IMR-90 (cell line): ENCODE measurements around the gene GPC5. TPM values are rescaled to one million over a fixed set of nuclear protein-coding genes. Genes with fewer than 3 reads are reported as not detected.
A peak's percentile ranks its signal among the peaks of the same experiment; 100 is the strongest.

ENCODE experiments used
- ATAC-seq: fragments of 200-7000 bp; cut with Tn5 transposase; 2 replicates; pipeline ENCODE4 v1.9.1; 2020; ENCODE audit warnings: low read depth, mild to moderate bottlenecking, moderate library complexity
- BruUV-seq: library from RNA; stranded (reverse); fragments of 400-500 nt; replicated peaks from 2 replicates; lab custom pipeline; 2021; lab: Mats Ljungman, UMichigan
- CTCF ChIA-PET: fragments of 300-600 bp; formaldehyde crosslinking; extraction: SDS; loops from one replicate; lab custom pipeline; 2021; ENCODE audit warnings: antibody characterized with exemption; lab: Yijun Ruan, JAX
- POLR2A ChIA-PET: fragments of 300-600 bp; sonication (Branson Sonifier 250); formaldehyde crosslinking; loops from one replicate; lab custom pipeline; 2022; ENCODE audit warnings: antibody characterized with exemption; ENCODE audit not compliant: unreplicated experiment; lab: Charles Lee
- DNase-seq: peaks from one replicate; pipeline ENCODE4 v3.0.0; 2013
- H2AFZ ChIP-seq: replicated peaks from 2 replicates; pipeline ENCODE3; 2013; ENCODE audit warnings: low read length, mild to moderate bottlenecking; ENCODE audit not compliant: poor library complexity
- H2AK5ac ChIP-seq: 2 replicates; pipeline ENCODE4 v1.6.1; 2013; ENCODE audit warnings: low read depth, low read length, inconsistent platforms
- H2AK9ac ChIP-seq: replicated peaks from 2 replicates; pipeline ENCODE3; 2013; ENCODE audit warnings: mild to moderate bottlenecking, low read depth, low read length, moderate library complexity; ENCODE audit not compliant: poor library complexity
- H2BK120ac ChIP-seq: 2 replicates; pipeline ENCODE4 v1.6.1; 2013; ENCODE audit warnings: low read depth, low read length, inconsistent platforms
- H2BK15ac ChIP-seq: 3 replicates; pipeline ENCODE4 v1.6.1; 2013; ENCODE audit warnings: low read depth, low read length, inconsistent platforms
- H2BK20ac ChIP-seq: 2 replicates; pipeline ENCODE4 v1.6.1; 2013; ENCODE audit warnings: low read depth, mild to moderate bottlenecking, inconsistent platforms, low read length, moderate library complexity
- H2BK5ac ChIP-seq: 2 replicates; pipeline ENCODE4 v1.6.1; 2013; ENCODE audit warnings: mild to moderate bottlenecking, low read depth, low read length, inconsistent platforms; ENCODE audit not compliant: poor library complexity, severe bottlenecking
- H3K14ac ChIP-seq: replicated peaks from 2 replicates; pipeline ENCODE4 v1.6.1; 2013; ENCODE audit warnings: low read depth, low read length, inconsistent platforms
- H3K18ac ChIP-seq: 2 replicates; pipeline ENCODE4 v1.6.1; 2013; ENCODE audit warnings: low read depth, low read length, control low read depth
- H3K23ac ChIP-seq: 2 replicates; pipeline ENCODE4 v1.6.1; 2013; ENCODE audit warnings: low read depth, low read length, inconsistent platforms
- H3K27ac ChIP-seq: 2 replicates; pipeline ENCODE4 v1.5.1; 2013; ENCODE audit warnings: mild to moderate bottlenecking, control low read depth, low read length; ENCODE audit not compliant: insufficient read depth
- H3K27me3 ChIP-seq: 2 replicates; pipeline ENCODE4 v1.6.1; 2013; ENCODE audit warnings: low read length; ENCODE audit not compliant: control insufficient read depth, insufficient read depth
- H3K36me3 ChIP-seq: 2 replicates; pipeline ENCODE4 v1.6.1; 2013; ENCODE audit warnings: low read length, mixed read lengths; ENCODE audit not compliant: control insufficient read depth, insufficient read depth
- H3K4ac ChIP-seq: 2 replicates; pipeline ENCODE4 v1.6.1; 2013; ENCODE audit warnings: low read depth, low read length, inconsistent platforms
- H3K4me1 ChIP-seq: 2 replicates; pipeline ENCODE4 v1.6.1; 2013; ENCODE audit warnings: low read length, mixed read lengths; ENCODE audit not compliant: control insufficient read depth, insufficient read depth
- H3K4me2 ChIP-seq: 2 replicates; pipeline ENCODE4 v1.6.1; 2013; ENCODE audit warnings: low read depth, mild to moderate bottlenecking, control low read depth, low read length, moderate library complexity
- H3K4me3 ChIP-seq: 2 replicates; pipeline ENCODE4 v1.5.1; 2013; ENCODE audit warnings: low read depth, mild to moderate bottlenecking, control low read depth, low read length, moderate library complexity; ENCODE audit not compliant: insufficient read depth
- H3K56ac ChIP-seq: 2 replicates; pipeline ENCODE4 v1.6.1; 2013; ENCODE audit warnings: low read length, inconsistent platforms; ENCODE audit not compliant: insufficient read depth; ENCODE audit errors: extremely low read depth
- H3K79me1 ChIP-seq, 2 experiments: 2 replicates each; pipeline ENCODE4 v1.6.1; 2013; ENCODE audit warnings: low read length in 2 of 2, inconsistent platforms in 1 of 2, low read depth in 1 of 2
- H3K9ac ChIP-seq: 2 replicates; pipeline ENCODE4 v1.6.1; 2013; ENCODE audit warnings: low read depth, low read length, control low read depth
- H3K9me1 ChIP-seq: 2 replicates; pipeline ENCODE4 v1.6.1; 2013; ENCODE audit warnings: low read length, inconsistent platforms; ENCODE audit not compliant: insufficient read depth
- H3K9me3 ChIP-seq: 2 replicates; pipeline ENCODE4 v1.6.1; 2013; ENCODE audit warnings: low read length; ENCODE audit not compliant: control insufficient read depth, insufficient read depth
- H4K20me1 ChIP-seq: 2 replicates; pipeline ENCODE4 v1.6.1; 2013; ENCODE audit warnings: low read length, inconsistent platforms; ENCODE audit not compliant: insufficient read depth
- H4K5ac ChIP-seq: 2 replicates; pipeline ENCODE4 v1.6.1; 2013; ENCODE audit warnings: mild to moderate bottlenecking, low read depth, low read length, control low read depth
- H4K8ac ChIP-seq, 2 experiments: 2 replicates each; pipeline ENCODE4 v1.6.1; 2013; ENCODE audit warnings: low read depth in 2 of 2, low read length in 2 of 2, control low read depth in 1 of 2, inconsistent platforms in 1 of 2
- H4K91ac ChIP-seq: 2 replicates; pipeline ENCODE4 v1.6.1; 2013; ENCODE audit warnings: low read depth, low read length, inconsistent platforms; ENCODE audit not compliant: insufficient read depth
- BHLHE40 ChIP-seq: fragments of 150-350 bp; IDR thresholded peaks from 2 replicates; pipeline ENCODE4 v1.6.1; 2016; ENCODE audit warnings: mild to moderate bottlenecking, low read depth, low read length
- CEBPB ChIP-seq: IDR thresholded peaks from 2 replicates; pipeline ENCODE4 v1.6.1; 2012; ENCODE audit warnings: low read depth, low read length, improper control_type of control experiment
- CHD1 ChIP-seq: IDR thresholded peaks from 2 replicates; pipeline ENCODE4 v1.6.1; 2012; ENCODE audit warnings: low read depth, low read length, improper control_type of control experiment
- ELK1 ChIP-seq: fragments of 150-350 bp; IDR thresholded peaks from 2 replicates; pipeline ENCODE4 v1.6.1; 2016; ENCODE audit warnings: low read depth, mild to moderate bottlenecking, low read length, moderate library complexity, borderline replicate concordance
- MAFK ChIP-seq: IDR thresholded peaks from 2 replicates; pipeline ENCODE4 v1.6.1; 2012; ENCODE audit warnings: low read depth, low read length, improper control_type of control experiment
- MAZ ChIP-seq: IDR thresholded peaks from 2 replicates; pipeline ENCODE4 v1.6.1; 2012; ENCODE audit warnings: low read depth, mild to moderate bottlenecking, low read length, improper control_type of control experiment, moderate library complexity, borderline replicate concordance
- MXI1 ChIP-seq: IDR thresholded peaks from 2 replicates; pipeline ENCODE4 v1.6.1; 2012; ENCODE audit warnings: low read depth, mild to moderate bottlenecking, low read length, moderate library complexity, borderline replicate concordance
- RCOR1 ChIP-seq: IDR thresholded peaks from 2 replicates; pipeline ENCODE4 v1.6.1; 2012; ENCODE audit warnings: mild to moderate bottlenecking, low read length, improper control_type of control experiment; ENCODE audit not compliant: insufficient replicate concordance
- RFX5 ChIP-seq: IDR thresholded peaks from 2 replicates; pipeline ENCODE4 v1.8.0; 2012; ENCODE audit warnings: low read depth, mild to moderate bottlenecking, low read length, moderate library complexity
- SMC3 ChIP-seq: fragments of 150-350 bp; IDR thresholded peaks from 2 replicates; pipeline ENCODE4 v1.6.1; 2016; ENCODE audit warnings: low read depth, mild to moderate bottlenecking, antibody characterized with exemption, low read length, moderate library complexity
- WGBS, 2 experiments: methylation state at CpG; one replicate each; pipeline versions ENCODE4 v1.1.5 to v1.1.7; 2013; ENCODE audit warnings: missing lambda C conversion rate in 2 of 2; ENCODE audit not compliant: insufficient read length in 1 of 2; ENCODE audit errors: extremely low coverage in 2 of 2; 5-methylcytosine and 5-hydroxymethylcytosine counted together
- dilution Hi-C: fragments of 300-500 bp; cut with HindIII; formaldehyde crosslinking; loops from one replicate; pipeline ENCODE4 v1.14.3; 2018; ENCODE audit warnings: low sequenced_read_pairs; ENCODE audit not compliant: unreplicated experiment
- in situ Hi-C: fragments of 300-500 bp; cut with MboI; formaldehyde crosslinking; loops from 3 replicates; pipeline ENCODE4 v1.14.3; 2019; ENCODE audit warnings: low sequenced_read_pairs, inconsistent platforms, mixed read lengths
- intact Hi-C: fragments of 100-400 bp; cut with micrococcal nuclease; formaldehyde crosslinking; loops from 2 replicates; pipeline ENCODE4 v1.10.0; 2022
- polyA plus RNA-seq, 3 experiments: library from polyadenylated mRNA; depleted of rRNA; stranded (reverse); fragments of >200 nt; gene quantifications; 2 replicates each; pipeline ENCODE4 v1.2.3, GENCODE V29; 2012; ENCODE audit warnings: low replicate concordance in 1 of 3
- total RNA-seq: library from RNA; depleted of rRNA; stranded (reverse); fragments of >200 nt; gene quantifications from 2 replicates; pipeline ENCODE4 v1.2.3, GENCODE V29; 2012
- TF ChIP-seq, protein P1 (sequence below): fragments of 150-350 bp; IDR thresholded peaks from 2 replicates; pipeline ENCODE4 v1.6.1; 2017; ENCODE audit warnings: mild to moderate bottlenecking, antibody characterized with exemption, low read length, low read depth
- TF ChIP-seq, protein P2 (sequence below): conservative IDR thresholded peaks from 2 replicates; pipeline ENCODE4 v1.5.1; 2012; ENCODE audit warnings: mild to moderate bottlenecking, low read depth, low read length, improper control_type of control experiment

Gene GPC5
- total and polyA plus RNA-seq, 2 of the 4 experiments (the other 2 are of a cell fraction): 0.94 to 1.8 TPM

GRCh38 chr13:92739306-92739818, 1340.9 kb downstream of the GPC5 start:
- ChIA-PET POLR2A (interaction anchor here (0.7 kb wide), 2 partner anchors 8 to 259 kb away, joined by 6 to 9 read pairs; no protein-coding TSS in a partner anchor), CTCF (no interaction called here)
- Histone ChIP-seq H2BK120ac (no peak overlapping the region), H3K18ac (no peak overlapping the region), H3K9ac (no peak overlapping the region), H3K4me3 (no peak overlapping the region), H3K79me1 (no peaks in the 10 kb centered on the region), H3K4me2 (no peak overlapping the region), H2BK5ac (no peak overlapping the region), H3K4me1 (no peaks in the 10 kb centered on the region), H4K8ac (no peak overlapping the region), H2BK15ac (no peak overlapping the region), H3K9me3 (no peaks in the 10 kb centered on the region), H3K23ac (no peak overlapping the region), H4K5ac (no peak overlapping the region), H2AFZ (no peak overlapping the region), H3K9me1 (no peaks in the 10 kb centered on the region), H2AK5ac (no peak overlapping the region), H3K27ac (no peak overlapping the region), H3K14ac (no peak overlapping the region), H3K36me3 (no peaks in the 10 kb centered on the region), H2BK20ac (no peak overlapping the region), H3K27me3 (no peaks in the 10 kb centered on the region), H4K91ac (no peak overlapping the region), H2AK9ac (no peak overlapping the region), H3K56ac (no peak overlapping the region), H3K4ac (no peak overlapping the region), H4K20me1 (no peaks in the 10 kb centered on the region)
- dilution Hi-C loops (no loop called here), in situ Hi-C loops (no loop called here), intact Hi-C loops (no loop called here)
- ATAC-seq: no peak
- 100% methylated on average over 1 of the region's 2 CpGs; no CpG with 5 or more reads in 1 of the 2 experiments for WGBS, 2 experiments
- no peak for TF ChIP-seq RFX5
- no peak for TF ChIP-seq BHLHE40
- TF ChIP-seq MXI1: no peak
- TF ChIP-seq, protein P1, sequence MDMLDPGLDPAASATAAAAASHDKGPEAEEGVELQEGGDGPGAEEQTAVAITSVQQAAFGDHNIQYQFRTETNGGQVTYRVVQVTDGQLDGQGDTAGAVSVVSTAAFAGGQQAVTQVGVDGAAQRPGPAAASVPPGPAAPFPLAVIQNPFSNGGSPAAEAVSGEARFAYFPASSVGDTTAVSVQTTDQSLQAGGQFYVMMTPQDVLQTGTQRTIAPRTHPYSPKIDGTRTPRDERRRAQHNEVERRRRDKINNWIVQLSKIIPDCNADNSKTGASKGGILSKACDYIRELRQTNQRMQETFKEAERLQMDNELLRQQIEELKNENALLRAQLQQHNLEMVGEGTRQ: no peak
- no peak for TF ChIP-seq ELK1
- TF ChIP-seq RCOR1: no peak
- TF ChIP-seq CHD1: no peak
- TF ChIP-seq CEBPB: no peak
- no peak for TF ChIP-seq MAFK
- TF ChIP-seq, protein P2, sequence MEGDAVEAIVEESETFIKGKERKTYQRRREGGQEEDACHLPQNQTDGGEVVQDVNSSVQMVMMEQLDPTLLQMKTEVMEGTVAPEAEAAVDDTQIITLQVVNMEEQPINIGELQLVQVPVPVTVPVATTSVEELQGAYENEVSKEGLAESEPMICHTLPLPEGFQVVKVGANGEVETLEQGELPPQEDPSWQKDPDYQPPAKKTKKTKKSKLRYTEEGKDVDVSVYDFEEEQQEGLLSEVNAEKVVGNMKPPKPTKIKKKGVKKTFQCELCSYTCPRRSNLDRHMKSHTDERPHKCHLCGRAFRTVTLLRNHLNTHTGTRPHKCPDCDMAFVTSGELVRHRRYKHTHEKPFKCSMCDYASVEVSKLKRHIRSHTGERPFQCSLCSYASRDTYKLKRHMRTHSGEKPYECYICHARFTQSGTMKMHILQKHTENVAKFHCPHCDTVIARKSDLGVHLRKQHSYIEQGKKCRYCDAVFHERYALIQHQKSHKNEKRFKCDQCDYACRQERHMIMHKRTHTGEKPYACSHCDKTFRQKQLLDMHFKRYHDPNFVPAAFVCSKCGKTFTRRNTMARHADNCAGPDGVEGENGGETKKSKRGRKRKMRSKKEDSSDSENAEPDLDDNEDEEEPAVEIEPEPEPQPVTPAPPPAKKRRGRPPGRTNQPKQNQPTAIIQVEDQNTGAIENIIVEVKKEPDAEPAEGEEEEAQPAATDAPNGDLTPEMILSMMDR: no peak
- TF ChIP-seq MAZ: no peak
- TF ChIP-seq SMC3: no peak
- BruUV-seq: no TSS peak
- peak; percentile 5 for DNase-seq
